Peyer's patch (tissue), 4 donors: ENCODE measurements around the gene ID1.

ENCODE experiments used
- POLR2A ChIP-seq, 2 donors: fragments of 450-650 bp; IDR thresholded peaks; one replicate each; pipeline ENCODE4 v1.5.1; 2017; ENCODE audit warnings: antibody characterized with exemption in 2 of 2, mild to moderate bottlenecking in 2 of 2, moderate library complexity in 2 of 2
- TF ChIP-seq, protein P1 (sequence below), 6 experiments: fragments of 450-650 bp in 4 of 6; fragments of 200-600 bp in 2 of 6; sonication (generic) in 1 of 6; IDR thresholded peaks; one replicate each; pipeline ENCODE4 v1.5.1; 2017 to 2019; ENCODE audit warnings: antibody characterized with exemption in 6 of 6, mild to moderate bottlenecking in 3 of 6, moderate library complexity in 1 of 6

DNA sequence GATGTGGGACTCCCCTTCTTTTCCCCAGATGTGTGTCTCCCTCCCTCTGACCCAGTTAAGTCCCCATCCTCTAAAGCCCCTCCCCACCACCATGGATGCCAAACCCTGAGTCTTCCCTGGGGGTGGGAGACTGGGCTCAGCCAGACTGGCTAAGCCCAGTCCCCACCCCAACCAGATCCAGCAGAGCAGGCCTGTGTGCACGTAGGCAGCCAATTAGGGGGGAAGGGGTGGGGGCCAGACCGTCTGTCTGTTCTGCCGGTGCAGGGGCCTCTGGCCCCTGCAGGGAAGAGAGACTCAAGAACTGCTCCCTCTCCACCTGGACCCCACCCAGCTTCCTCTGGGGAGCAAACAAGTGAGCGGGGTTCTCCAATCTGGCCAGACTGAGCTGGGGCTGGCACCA lies 33.2 kb downstream of the ID1 start:
- TF ChIP-seq, protein P1, sequence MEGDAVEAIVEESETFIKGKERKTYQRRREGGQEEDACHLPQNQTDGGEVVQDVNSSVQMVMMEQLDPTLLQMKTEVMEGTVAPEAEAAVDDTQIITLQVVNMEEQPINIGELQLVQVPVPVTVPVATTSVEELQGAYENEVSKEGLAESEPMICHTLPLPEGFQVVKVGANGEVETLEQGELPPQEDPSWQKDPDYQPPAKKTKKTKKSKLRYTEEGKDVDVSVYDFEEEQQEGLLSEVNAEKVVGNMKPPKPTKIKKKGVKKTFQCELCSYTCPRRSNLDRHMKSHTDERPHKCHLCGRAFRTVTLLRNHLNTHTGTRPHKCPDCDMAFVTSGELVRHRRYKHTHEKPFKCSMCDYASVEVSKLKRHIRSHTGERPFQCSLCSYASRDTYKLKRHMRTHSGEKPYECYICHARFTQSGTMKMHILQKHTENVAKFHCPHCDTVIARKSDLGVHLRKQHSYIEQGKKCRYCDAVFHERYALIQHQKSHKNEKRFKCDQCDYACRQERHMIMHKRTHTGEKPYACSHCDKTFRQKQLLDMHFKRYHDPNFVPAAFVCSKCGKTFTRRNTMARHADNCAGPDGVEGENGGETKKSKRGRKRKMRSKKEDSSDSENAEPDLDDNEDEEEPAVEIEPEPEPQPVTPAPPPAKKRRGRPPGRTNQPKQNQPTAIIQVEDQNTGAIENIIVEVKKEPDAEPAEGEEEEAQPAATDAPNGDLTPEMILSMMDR (IDR thresholded peaks at IDR 0.05) = no peak
- TF ChIP-seq POLR2A (IDR thresholded peaks at IDR 0.05) = no peak
